Esophagus squamous epithelium (tissue), 5 donors: ENCODE data around the gene PARD3B. TPM values are rescaled to one million over a fixed set of nuclear protein-coding genes. Genes with fewer than 3 reads are reported as not detected.

Experiments used
- DNase-seq: peaks from one replicate; lab custom pipeline; 2025; lab: John Stamatoyannopoulos, UW
- H3K27ac ChIP-seq, 4 donors: fragments of 200-600 bp; sonication (generic); one replicate each; pipeline ENCODE4 v1.5.1; 2016 to 2019; ENCODE audit warnings: mild to moderate bottlenecking in 1 of 4
- H3K27me3 ChIP-seq, 4 donors: fragments of 200-600 bp; sonication (generic); 1 replicate in 3 of 4; 2 replicates in 1 of 4; pipeline versions ENCODE4 v1.5.1 to v1.6.0; 2017 to 2021; ENCODE audit warnings: antibody characterized with exemption in 1 of 4
- H3K36me3 ChIP-seq, 3 donors: fragments of 200-600 bp; sonication (generic); one replicate each; pipeline ENCODE4 v1.5.1; 2016 to 2019
- H3K4me1 ChIP-seq, 3 donors: fragments of 200-600 bp; sonication (generic); one replicate each; pipeline ENCODE4 v1.5.1; 2017 to 2019
- H3K4me3 ChIP-seq, 4 donors: fragments of 200-600 bp; sonication (generic); 1 replicate in 3 of 4; 2 replicates in 1 of 4; pipeline ENCODE4 v1.5.1; 2016 to 2019; ENCODE audit warnings: mild to moderate bottlenecking in 2 of 4, moderate library complexity in 1 of 4
- H3K9me3 ChIP-seq, 3 donors: fragments of 200-600 bp; sonication (generic); one replicate each; pipeline ENCODE4 v1.5.1; 2016 to 2019
- POLR2A ChIP-seq, 4 donors: fragments of 450-650 bp; IDR thresholded peaks; one replicate each; pipeline ENCODE4 v1.6.1; 2017; ENCODE audit warnings: antibody characterized with exemption in 4 of 4, mild to moderate bottlenecking in 4 of 4, moderate library complexity in 3 of 4
- WGBS, 2 donors: methylation state at CpG; one replicate each; pipeline ENCODE4 v1.1.5; 2018; 5-methylcytosine and 5-hydroxymethylcytosine counted together
- intact Hi-C: fragments of 100-400 bp; cut with DNase I; formaldehyde crosslinking; loops from one replicate; pipeline ENCODE4 v1.15.0; 2022
- total RNA-seq, 4 donors: library from RNA; depleted of rRNA; stranded (reverse); fragments of >200 nt; gene quantifications; one replicate each; pipeline ENCODE4 v1.1.0, GENCODE V29; 2016
- TF ChIP-seq, protein P1 (sequence below), 6 experiments: fragments of 450-650 bp in 4 of 6; fragments of 200-600 bp in 2 of 6; sonication (generic) in 2 of 6; IDR thresholded peaks; one replicate each; pipeline ENCODE4 v1.5.1; 2016 to 2019; ENCODE audit warnings: antibody characterized with exemption in 6 of 6, mild to moderate bottlenecking in 4 of 6, moderate library complexity in 4 of 6
- donor health status: DM: yes; HTN: yes; CAD: no.

Gene PARD3B, protein sequence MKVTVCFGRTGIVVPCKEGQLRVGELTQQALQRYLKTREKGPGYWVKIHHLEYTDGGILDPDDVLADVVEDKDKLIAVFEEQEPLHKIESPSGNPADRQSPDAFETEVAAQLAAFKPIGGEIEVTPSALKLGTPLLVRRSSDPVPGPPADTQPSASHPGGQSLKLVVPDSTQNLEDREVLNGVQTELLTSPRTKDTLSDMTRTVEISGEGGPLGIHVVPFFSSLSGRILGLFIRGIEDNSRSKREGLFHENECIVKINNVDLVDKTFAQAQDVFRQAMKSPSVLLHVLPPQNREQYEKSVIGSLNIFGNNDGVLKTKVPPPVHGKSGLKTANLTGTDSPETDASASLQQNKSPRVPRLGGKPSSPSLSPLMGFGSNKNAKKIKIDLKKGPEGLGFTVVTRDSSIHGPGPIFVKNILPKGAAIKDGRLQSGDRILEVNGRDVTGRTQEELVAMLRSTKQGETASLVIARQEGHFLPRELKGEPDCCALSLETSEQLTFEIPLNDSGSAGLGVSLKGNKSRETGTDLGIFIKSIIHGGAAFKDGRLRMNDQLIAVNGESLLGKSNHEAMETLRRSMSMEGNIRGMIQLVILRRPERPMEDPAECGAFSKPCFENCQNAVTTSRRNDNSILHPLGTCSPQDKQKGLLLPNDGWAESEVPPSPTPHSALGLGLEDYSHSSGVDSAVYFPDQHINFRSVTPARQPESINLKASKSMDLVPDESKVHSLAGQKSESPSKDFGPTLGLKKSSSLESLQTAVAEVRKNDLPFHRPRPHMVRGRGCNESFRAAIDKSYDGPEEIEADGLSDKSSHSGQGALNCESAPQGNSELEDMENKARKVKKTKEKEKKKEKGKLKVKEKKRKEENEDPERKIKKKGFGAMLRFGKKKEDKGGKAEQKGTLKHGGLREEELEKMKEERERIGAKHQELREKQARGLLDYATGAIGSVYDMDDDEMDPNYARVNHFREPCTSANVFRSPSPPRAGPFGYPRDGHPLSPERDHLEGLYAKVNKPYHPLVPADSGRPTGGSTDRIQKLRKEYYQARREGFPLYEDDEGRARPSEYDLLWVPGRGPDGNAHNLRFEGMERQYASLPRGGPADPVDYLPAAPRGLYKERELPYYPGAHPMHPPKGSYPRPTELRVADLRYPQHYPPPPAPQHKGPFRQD (N-terminal part only)
- total RNA-seq = 10 to 100 TPM in 1 of 4 donors, 1 to 10 TPM in 3; 2.4 to 15.8 (median 4.3) TPM

DNA sequence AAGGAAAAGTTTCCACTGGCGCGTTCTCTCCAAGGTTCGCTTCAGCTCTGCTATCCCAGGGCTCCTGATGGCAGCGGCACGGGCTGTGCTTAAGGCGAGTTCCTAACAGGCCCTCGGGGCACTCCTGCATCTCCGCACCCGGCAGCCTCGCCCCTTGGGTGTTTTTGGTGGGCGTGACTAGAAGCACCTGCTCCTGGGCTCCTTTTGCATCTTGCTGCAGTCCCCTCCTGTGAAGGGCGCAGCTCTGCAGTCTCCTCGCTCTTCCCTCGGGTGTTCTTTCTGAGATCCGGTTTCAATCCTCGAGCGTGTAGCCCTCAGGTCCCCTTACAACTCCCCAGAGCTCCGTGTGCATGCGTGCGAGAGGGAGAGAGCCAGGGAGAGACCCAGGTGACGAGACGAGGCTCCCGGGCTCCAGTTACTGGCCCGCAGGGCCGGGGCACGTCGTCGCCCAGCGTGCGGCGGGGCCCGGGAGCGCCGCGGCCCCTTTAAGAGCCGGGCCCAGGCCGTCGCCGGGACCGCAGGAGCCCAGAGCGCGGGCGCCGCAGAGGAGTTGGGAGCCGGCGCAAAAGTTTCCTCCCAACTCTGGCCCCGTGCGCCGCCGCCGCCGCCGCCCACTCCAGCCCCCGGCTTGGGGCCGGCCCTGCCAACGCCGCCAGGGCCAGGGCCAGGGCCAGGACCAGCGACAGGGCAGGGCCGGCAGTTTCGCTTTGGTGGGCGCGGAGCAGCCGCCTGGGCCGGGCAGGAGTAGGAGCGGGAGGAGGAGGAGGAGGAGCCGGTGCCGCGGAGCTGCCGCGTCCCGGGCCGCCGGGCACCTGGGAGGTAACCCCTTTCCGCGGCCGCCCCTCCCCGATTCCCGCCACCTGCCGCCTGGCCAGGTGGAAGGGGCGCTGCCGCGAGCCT lies at the start of gene PARD3B:
Gene PARD3B (plus strand): TSS at position 515 of the 900 bp plus-strand sequence. CDS start 525 bp downstream, outside the sequence.
- Histone ChIP-seq H3K27ac (peak within 1 kb of the TSS; percentile 78 to 91 (median 83)), H3K27me3 (peaks cover 0 to 5% (median 0%) of the 10 kb centered on the region in 4 donors), H3K4me3 (peak within 1 kb of the TSS; percentile 63 to 93 (median 84)), H3K4me1 (peaks cover 4 to 42% (median 8%) of the 10 kb centered on the region in 3 donors), H3K9me3 (no peaks in the 10 kb centered on the region), H3K36me3 (no peaks in the 10 kb centered on the region)
- DNase-seq = no peak
- intact Hi-C loops = no loop called here
- 5 to 10% methylated on average over 4 of the region's 82 CpGs for WGBS, 2 donors
- TF ChIP-seq, protein P1, sequence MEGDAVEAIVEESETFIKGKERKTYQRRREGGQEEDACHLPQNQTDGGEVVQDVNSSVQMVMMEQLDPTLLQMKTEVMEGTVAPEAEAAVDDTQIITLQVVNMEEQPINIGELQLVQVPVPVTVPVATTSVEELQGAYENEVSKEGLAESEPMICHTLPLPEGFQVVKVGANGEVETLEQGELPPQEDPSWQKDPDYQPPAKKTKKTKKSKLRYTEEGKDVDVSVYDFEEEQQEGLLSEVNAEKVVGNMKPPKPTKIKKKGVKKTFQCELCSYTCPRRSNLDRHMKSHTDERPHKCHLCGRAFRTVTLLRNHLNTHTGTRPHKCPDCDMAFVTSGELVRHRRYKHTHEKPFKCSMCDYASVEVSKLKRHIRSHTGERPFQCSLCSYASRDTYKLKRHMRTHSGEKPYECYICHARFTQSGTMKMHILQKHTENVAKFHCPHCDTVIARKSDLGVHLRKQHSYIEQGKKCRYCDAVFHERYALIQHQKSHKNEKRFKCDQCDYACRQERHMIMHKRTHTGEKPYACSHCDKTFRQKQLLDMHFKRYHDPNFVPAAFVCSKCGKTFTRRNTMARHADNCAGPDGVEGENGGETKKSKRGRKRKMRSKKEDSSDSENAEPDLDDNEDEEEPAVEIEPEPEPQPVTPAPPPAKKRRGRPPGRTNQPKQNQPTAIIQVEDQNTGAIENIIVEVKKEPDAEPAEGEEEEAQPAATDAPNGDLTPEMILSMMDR (IDR thresholded peaks at IDR 0.05) = no peak
- TF ChIP-seq POLR2A (IDR thresholded peaks at IDR 0.05) = peak in 1 of 4 donors; percentile 22

DNA sequence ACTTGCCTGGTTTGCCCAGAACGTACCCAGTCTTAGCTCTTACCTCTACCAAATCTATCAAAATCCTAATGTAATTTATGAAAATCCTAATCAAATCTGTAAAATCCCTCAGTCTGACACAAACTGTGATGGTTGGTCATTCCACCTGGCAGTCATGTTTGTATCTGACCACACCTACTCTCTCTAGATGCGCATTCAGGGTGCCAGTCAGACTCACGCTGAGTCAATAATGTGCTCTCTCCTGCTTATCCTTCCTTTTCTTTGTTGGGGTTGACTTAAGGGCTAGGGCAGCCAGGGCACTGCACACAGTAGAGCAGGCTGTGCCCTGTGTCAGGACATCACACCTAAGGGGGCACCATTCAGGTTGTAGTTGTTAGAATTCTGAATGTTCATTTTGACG lies 48.5 kb upstream of the PARD3B start:
- no peak for TF ChIP-seq POLR2A (IDR thresholded peaks at IDR 0.05)
- TF ChIP-seq, protein P1 (IDR thresholded peaks at IDR 0.05) = no peak
- H3K9me3 ChIP-seq = no peaks in the 10 kb centered on the region
- H3K36me3 ChIP-seq = no peaks in the 10 kb centered on the region
- DNase-seq = no peak
- H3K4me3 ChIP-seq = no peak overlapping the region
- intact Hi-C loops = no loop called here
- H3K4me1 ChIP-seq = no peaks in the 10 kb centered on the region
- no peaks in the 10 kb centered on the region for H3K27me3 ChIP-seq
- WGBS, 2 donors = 86 to 90% methylated on average over 4 of the region's 4 CpGs
- H3K27ac ChIP-seq = no peak overlapping the region

DNA sequence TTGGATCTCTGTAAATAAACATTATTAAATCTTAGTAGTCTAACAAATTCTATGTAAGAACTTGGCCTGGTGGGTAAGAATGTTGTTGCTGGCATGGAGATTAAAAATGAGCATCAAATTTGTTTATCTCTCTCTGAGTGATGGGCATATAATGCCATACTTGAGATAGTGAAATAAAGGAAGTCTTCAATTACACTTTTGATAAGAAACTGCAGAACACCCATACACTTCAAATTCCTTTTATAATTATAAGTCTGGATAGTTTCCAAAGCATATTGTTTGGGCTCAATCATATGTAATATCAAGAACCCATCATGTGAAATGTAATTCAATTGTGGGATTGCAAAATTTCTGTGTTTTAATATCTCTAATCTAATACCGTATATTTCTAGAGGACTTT lies 47.4 kb upstream of the PARD3B start:
- Histone ChIP-seq H3K36me3 (no peaks in the 10 kb centered on the region), H3K27me3 (no peaks in the 10 kb centered on the region), H3K4me1 (no peaks in the 10 kb centered on the region), H3K4me3 (no peak overlapping the region), H3K27ac (no peak overlapping the region), H3K9me3 (no peaks in the 10 kb centered on the region)
- TF ChIP-seq POLR2A (IDR thresholded peaks at IDR 0.05) = no peak
- TF ChIP-seq, protein P1 (IDR thresholded peaks at IDR 0.05) = no peak
- intact Hi-C loops = no loop called here
- 92 to 97% methylated on average over 1 of the region's 1 CpG for WGBS, 2 donors
- no peak for DNase-seq

DNA sequence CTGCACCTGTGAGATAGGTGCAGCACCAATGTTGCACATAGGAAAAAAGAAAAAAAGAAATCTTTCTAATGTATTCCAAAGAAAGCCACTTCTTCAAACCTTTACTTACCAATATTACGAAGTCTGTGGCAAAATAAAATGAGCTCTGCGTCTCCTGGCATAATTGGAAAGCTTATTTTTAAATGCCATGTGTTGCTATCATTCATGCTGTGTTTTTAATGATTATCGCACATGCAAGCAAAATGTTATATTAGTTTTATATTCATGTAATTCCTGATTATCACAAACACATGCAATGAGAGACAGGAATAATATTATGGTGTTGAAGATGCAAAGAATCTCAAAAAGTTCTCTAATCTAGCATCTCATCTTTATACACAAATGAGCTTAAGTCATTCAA lies 47.0 kb upstream of the PARD3B start:
- 88 to 91% methylated on average over 3 of the region's 3 CpGs for WGBS, 2 donors
- no peak overlapping the region for H3K27ac ChIP-seq
- H3K36me3 ChIP-seq = no peaks in the 10 kb centered on the region
- H3K27me3 ChIP-seq = no peaks in the 10 kb centered on the region
- intact Hi-C loops = no loop called here
- no peak overlapping the region for H3K4me3 ChIP-seq
- no peaks in the 10 kb centered on the region for H3K4me1 ChIP-seq
- no peaks in the 10 kb centered on the region for H3K9me3 ChIP-seq
- DNase-seq = no peak
- TF ChIP-seq POLR2A (IDR thresholded peaks at IDR 0.05) = no peak
- TF ChIP-seq, protein P1 (IDR thresholded peaks at IDR 0.05) = no peak
